Glomerular endothelial cell (primary cell): Measurements from ENCODE around the gene CTSF. TPM values are rescaled to one million over a fixed set of nuclear protein-coding genes. Genes with fewer than 3 reads are reported as not detected.
"Not testable (repeated sequence)": the region's sequence is repeated elsewhere in the genome, so short reads cannot be mapped to it uniquely, and the experiment has no call there.

Source experiments
- DNase-seq: peaks from one replicate; pipeline ENCODE4 v3.0.0-alpha.2; 2011; ENCODE audit warnings: low read depth, low spot score; ENCODE audit errors: extremely low read depth
- total RNA-seq: library from RNA; depleted of rRNA; stranded (reverse); fragments of >200 nt; gene quantifications from 2 replicates; pipeline ENCODE4 v1.2.3, GENCODE V29; 2015

The CTSF gene
- total RNA-seq, result 55.9 and 71.9 TPM in 2 replicates

DNA sequence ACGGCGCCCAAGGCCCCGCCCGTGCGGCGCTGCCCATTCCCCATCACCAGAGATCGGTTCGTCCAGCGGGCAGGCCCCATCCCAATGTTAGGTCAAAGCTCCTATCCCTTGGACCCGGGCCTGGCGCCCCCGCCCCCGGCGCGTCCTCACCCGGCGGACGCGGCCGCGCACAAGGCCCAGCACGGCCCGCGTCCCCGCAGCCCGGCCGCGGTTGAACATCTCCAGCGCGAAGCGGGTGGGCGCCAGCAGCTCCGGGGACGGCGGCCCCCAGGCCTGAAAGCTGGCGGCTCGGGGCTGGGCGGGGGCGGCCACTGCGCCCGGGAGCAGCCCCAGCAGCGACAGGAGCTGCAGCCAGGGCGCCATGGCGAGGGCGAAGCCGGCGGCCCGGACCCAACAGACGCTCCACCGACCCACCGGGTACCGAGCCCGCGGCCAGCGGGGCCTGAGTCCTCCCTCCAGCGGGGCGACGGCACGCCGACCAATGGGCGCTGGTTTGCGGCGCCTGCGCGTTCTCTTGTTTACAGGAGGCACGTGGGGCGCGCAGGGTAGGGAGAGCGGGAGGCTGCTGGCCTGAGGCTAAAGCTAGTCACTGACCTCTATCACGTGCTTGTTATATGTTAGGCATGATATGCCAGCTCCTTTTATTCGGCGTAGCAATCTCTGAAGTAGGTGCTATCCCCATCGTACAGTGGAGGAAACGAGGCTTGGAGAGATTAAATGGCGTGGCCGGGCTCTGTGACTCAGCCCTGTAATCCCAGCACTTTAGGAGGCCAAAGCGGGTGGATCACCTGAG, at the start of gene CTSF:
Gene CTSF, minus strand, starts transcription at position 483 of the 793 bp plus-strand sequence. Its CDS starts 120 bp downstream, at position 363.
- DNase-seq, result no peak

DNA sequence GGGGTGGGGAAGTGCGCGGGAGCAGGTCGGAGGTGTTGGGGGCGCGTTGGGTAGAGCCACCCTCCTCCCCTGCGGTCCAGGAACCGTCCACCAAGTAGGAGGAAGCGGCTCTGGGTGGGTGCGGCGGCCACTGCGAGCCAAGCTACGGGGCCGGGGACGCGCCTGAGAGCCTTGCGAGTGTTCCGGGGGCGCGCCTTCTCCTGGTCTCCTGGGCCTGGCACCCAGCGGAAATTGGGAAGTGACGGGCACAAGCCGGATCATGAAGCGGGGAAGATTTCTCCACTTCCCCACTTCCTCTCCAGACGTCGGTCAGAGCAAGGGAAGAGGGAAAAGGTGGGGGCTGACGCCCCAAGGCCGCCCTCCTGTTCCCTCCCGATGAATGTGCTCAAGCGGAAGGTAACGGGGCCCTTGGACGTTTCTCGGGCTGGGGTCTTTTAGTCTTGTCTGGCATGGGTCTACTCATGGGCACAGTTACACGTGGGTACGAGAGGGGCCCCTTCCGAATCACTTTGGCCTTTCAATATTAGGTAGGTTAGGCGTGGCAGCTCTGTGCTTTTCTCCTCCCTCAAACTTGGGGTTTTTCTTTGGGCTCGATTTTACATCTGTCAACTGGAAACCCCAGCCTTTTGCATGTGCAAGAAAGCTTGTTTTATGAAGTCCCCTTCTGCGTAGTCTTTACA, 48.9 kb upstream of the CTSF start:
- no peak for DNase-seq

- no peak for DNase-seq
These were observed 48.2 kb upstream of the CTSF start, which contains the start of gene RBM14 for GRCh38 chr11:66616379-66617154. RBM14 (plus strand) TSS chr11:66616630; CDS start chr11:66616721, 91 bp downstream.

DNA sequence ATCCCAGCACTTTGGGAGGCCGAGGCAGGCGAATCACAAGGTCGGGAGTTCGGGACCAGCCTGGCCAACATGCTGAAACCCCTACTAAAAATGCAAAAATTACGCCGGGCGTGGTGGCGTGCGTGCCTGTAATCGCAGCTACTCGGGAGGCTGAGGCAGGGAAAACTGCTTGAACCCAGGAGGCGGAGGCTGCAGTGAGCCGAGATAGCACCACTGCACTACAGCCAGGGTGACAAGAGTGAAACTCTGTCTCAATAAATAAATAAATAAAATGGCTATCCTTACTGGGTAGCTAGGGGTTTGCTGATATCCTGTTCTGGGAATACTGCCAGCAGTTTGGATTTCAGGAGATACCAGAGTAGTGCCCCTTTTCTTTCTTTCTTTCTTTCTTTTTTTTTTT, 45.7 kb upstream of the CTSF start:
- no peak for DNase-seq

DNA sequence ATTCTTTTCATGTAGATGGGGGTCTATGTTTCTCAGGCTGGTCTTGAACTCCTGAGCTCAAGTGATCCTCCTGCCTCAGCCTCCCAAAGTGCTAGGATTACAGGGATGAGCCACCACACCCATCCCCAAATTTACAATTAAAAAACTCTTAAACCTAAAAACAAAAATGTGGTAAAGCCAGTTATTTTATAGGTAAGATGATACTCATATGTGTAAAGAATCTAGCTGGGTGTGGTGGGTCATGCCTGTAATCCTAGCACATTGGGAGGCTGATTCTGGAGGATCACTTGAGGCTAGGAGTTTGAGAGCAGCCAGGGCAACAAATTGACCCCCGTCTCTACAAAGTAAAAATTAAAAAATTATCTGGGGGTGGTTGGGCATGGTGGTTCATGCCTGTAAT, 44.1 kb upstream of the CTSF start:
- DNase-seq, result no peak

GRCh38 chr11:66609721-66610617, 41.6 kb upstream of the CTSF start:
- no peak for DNase-seq

GRCh38 chr11:66607126-66607834, 38.9 kb upstream of the CTSF start:
- no peak for DNase-seq

- DNase-seq, result not testable (repeated sequence)
These were observed 38.2 kb upstream of the CTSF start for GRCh38 chr11:66606608-66607007.

DNA sequence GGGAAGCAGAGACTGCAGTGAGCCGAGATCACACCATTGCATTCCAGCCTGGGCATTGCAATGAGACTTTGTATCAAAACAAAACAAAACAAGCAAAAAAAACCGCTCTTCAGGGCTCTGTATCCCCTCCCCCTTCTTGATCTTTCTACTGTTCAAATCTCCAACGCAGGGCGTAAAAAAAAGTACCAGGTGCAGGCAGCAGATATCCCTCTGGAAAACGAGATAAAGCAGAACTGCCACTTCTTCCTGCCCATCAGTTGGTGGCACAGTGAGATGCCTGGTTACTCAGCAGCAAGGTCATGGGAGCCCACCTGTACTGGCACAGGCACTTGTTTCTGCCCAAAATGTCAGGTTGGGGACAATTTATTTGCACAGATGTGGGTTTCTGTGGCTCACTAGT, 35.7 kb upstream of the CTSF start:
- no peak for DNase-seq

DNA sequence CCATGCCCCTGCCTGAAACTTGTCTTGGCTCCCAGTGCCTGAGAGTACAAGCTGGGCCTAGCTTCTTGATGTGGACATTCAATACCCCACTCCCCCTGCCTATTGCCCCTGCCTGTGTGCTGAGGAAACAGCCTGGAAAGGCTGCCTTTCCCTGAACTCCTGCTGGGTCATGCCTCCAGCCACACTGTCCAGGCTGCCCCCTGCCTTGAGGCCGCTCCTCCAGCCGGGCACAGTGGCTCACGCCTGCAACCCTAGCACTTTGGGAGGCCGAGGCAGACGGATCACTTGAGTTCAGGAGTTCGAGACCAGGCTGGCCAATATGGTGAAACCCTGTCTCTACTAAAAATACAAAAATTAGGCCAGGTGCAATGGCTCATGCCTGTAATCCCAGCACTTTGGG, 34.7 kb upstream of the CTSF start:
- no peak for DNase-seq

DNA sequence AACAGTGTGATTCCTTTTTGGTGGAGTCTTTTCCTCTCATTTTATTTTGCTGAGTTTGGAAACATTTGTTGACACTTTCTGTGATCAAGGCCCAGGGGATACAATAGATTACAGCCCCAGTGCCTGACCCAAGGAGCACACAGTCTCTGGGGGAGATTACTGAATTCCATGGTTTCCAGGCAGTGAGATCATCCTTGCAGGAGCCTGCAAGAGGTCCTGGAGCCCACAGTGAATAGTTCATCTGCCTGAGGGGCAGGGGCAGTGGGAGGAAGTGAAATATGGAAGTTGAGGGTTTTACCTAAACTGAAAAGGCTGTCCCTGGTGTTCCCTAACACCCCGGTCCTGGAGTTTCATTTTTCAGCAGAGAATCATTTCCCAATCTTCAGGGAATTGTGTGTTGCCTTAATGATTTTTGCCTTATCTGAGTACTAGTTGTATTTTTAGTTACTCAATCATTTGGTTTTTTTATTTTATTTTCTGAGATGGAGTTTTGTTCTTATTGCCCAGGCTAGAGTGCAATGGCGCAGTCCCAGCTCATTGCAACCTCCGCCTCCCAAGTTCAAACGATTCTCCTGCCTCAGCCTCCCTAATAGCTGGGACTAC, 32.3 kb upstream of the CTSF start:
- DNase-seq, result no peak

DNA sequence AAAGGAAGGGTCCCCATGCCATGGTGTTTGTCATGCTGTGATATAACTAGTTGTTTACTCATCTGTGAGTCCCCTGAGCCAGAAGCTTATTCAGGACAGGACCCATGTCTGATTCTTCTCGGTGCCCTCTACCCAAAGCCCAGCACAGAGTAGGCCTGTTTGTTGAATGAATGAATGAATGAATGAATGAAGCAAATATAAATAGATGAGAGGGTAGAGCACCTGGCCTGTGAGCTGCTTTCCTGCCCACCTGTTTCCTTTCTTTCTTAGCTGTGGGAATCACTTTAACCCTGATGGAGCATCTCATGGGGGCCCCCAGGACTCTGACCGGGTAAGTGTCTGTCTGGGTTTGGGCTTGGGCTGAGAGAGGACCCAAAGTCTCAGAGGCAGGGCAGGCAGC, 31.8 kb upstream of the CTSF start:
- no peak for DNase-seq

DNA sequence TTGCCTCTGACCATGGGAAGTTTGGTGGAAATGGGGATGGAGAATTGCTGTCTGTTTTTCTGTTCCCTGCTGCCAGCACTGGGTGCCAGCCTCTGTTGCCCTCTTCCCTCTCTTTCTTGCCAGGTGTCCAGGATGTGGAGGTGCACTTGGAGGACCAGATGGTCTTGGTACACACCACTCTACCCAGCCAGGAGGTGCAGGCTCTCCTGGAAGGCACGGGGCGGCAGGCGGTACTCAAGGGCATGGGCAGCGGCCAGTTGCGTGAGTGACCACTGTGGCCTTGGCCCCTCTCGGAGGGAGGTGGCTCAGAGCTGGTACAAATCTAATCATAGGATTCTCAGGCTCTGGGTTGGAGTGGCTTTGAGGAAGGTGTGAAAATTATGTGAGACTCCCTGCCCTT, 30.6 kb upstream of the CTSF start:
- no peak for DNase-seq

GRCh38 chr11:66595245-66595904, 27.0 kb upstream of the CTSF start:
- DNase-seq, result no peak

- no peak for DNase-seq
These were observed 25.2 kb upstream of the CTSF start for GRCh38 chr11:66593650-66594049.

GRCh38 chr11:66593303-66593635, 24.9 kb upstream of the CTSF start:
- DNase-seq, result no peak

GRCh38 chr11:66592457-66593302, 24.3 kb upstream of the CTSF start, which contains the start of the genes CCDC87 and CCS:
CCDC87 (minus strand) TSS chr11:66593063; CDS start chr11:66593015, 48 bp downstream.
CCS (plus strand) TSS chr11:66593185; CDS start chr11:66593262, 77 bp downstream.
- no peak for DNase-seq

- DNase-seq, result no peak
These were observed 22.8 kb upstream of the CTSF start for GRCh38 chr11:66591175-66591574.
